GM21390 (cell line): Measurements from ENCODE around the gene SENP6.
"Not testable (repeated sequence)": the region's sequence is repeated elsewhere in the genome, so short reads cannot be mapped to it uniquely, and the experiment has no call there.

Source experiments
- ATAC-seq: cut with Tn5 transposase; IDR thresholded peaks from one replicate; pipeline ENCODE4 v1.9.1; 2021; ENCODE audit not compliant: unreplicated experiment

SENP6 gene, protein sequence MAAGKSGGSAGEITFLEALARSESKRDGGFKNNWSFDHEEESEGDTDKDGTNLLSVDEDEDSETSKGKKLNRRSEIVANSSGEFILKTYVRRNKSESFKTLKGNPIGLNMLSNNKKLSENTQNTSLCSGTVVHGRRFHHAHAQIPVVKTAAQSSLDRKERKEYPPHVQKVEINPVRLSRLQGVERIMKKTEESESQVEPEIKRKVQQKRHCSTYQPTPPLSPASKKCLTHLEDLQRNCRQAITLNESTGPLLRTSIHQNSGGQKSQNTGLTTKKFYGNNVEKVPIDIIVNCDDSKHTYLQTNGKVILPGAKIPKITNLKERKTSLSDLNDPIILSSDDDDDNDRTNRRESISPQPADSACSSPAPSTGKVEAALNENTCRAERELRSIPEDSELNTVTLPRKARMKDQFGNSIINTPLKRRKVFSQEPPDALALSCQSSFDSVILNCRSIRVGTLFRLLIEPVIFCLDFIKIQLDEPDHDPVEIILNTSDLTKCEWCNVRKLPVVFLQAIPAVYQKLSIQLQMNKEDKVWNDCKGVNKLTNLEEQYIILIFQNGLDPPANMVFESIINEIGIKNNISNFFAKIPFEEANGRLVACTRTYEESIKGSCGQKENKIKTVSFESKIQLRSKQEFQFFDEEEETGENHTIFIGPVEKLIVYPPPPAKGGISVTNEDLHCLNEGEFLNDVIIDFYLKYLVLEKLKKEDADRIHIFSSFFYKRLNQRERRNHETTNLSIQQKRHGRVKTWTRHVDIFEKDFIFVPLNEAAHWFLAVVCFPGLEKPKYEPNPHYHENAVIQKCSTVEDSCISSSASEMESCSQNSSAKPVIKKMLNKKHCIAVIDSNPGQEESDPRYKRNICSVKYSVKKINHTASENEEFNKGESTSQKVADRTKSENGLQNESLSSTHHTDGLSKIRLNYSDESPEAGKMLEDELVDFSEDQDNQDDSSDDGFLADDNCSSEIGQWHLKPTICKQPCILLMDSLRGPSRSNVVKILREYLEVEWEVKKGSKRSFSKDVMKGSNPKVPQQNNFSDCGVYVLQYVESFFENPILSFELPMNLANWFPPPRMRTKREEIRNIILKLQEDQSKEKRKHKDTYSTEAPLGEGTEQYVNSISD

DNA sequence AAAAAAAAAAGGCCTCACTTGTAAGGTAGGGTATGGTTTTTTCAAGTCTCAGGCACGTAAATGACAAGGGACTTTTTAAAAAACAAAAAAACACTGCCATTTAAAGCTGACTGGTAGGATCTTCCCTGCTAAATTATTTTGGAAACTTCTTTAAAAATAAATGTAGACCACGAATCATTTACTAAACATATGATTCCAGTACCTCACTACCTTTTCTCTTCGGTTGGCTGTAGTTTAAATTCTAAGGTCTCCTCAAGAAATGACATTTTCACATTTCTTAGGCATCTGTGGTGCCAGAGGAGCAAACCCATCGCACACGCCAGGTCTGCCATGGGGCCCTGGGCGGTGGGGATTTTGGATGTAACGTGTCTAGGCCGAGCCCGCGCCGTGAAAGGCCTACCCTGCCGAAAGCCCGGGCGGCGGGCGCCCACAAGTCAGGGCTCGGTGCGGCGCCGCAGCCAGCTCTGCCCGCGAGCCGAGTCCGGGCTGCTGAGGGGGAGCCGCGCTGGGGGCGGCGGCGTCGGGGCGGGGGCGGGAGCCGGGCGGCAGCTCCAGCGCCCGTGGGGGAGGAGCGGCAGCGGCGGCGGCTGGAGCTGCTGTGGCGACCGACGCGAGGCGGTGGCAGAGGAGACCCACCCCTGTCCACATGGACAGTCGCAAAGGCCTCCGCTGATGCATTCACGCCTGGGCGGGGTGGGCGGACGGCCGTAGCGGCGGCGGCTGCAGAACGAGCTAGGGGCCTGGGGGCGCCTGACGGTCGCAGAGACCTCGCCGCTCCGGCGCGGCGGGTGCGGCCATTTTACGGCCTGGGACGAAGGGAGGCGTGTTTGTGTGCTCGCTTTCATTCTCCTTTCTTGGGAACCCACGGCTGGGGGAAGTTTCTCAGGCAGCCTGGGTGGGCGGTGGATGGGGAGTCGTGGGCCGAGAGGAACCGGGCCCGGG is at the start of gene SENP6:
SENP6 (plus strand) TSS at position 577 of the 942 bp plus-strand sequence. CDS start 645 bp downstream, outside the sequence.
- peak; percentile 66 for ATAC-seq

GRCh38 chr6:75556240-75556639 is 45.4 kb upstream of the SENP6 start:
- no peak for ATAC-seq

DNA sequence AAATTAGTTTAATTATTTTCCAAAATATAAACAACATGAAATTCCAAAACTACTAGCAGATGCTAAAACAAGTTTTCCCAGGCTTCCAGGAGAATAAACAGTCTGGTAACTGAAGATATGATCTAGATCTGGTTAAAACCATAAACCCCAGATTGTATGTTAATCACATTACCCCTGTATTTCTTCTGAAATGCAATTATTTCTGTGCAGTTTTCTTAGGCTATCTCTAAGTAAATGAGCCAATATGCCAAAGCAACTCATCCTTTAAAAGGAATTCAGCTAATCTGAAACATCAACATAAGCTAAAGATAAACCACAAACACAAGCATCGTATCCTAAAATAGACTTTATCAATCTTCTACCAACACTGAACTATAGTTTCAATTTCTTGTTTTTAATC is 44.6 kb upstream of the SENP6 start:
- no peak for ATAC-seq

- ATAC-seq: peak; percentile 82
These were observed 38.6 kb upstream of the SENP6 start for GRCh38 chr6:75563032-75563431.

DNA sequence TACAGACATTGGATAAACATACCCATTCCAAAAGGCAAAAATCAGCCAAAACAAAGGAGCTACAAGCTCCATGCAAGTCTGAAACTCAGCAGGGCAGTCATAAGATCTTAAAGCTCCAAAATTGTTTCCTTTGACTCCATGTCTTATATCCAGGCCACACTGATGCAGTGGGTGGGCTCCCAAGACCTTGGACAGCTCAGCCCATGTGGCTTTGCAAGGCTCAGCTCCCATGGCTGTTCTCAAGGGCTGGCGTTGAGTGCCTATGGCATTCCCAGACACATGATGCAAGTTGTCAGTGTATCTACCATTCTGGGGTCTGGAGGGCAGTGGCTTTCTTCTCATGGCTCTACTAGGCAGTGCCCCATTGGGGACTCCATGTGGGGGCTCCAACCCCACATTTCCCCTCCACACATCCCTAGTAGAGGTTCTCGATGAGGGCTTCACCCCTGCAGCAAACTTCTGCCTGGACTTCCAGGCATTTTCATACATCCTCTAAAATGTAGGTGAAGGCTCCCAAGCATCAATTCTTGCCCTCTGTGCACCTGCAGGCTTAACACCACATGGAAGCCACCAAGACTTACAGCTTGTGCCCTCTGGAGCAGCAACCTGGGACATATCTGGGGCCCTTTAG is 35.4 kb upstream of the SENP6 start:
- no peak for ATAC-seq

DNA sequence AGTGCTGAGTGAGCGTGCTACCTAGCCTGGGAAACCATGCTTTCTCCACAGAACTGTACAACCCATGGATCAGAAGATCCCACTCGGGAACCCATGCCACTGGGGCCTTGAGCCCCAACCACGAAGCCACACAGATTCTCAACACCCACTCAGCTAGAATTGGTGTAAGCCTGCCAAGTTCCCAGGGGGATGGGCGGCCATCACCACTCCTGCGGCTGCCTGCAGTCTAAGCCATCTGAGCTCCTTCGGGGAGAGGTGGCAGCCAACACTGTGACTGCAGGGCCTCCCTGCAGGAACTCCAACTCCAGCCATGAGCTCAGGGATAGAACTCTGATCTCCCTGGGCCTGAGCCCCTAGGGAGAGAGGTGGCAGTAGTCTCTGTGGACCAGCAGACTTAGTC is 33.6 kb upstream of the SENP6 start:
- ATAC-seq: no peak

DNA sequence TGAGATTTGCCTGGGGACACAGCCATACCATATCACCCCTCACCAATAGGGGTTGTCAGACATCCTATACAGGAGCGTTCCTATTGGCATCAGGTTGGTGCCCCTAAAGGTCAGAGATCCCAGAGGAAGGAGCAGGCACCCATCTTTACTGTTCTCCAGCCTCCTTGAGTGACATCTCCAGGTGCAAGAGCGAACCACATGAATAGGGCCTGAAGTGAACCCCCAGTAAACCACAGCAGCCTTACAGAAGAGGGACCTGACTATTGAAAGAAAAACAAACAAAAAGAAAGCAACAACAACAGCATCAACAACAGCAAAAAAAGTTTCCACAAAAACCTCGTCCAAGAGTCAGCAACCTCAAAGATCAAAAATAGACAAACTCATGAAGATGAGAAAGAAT is 32.7 kb upstream of the SENP6 start:
- no peak for ATAC-seq

DNA sequence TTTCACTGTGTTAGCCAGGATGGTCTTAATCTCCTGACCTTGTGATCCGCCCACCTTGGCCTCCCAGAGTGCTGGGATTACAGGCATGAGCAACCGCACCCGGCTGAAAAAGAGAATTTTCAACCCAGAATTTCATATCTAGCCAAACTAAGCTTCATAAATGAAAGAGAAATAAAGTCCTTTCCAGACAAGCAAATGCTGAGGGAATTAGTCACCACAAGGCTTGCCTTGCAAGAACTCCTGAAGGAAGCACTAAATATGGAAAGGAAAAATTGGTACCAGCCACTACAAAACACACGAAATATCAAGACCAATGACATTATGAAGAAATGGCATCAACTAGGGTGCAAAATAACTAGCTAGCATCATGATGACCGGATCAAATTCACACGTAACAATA is 31.0 kb upstream of the SENP6 start:
- not testable (repeated sequence) for ATAC-seq

- no peak for ATAC-seq
These were observed 29.6 kb upstream of the SENP6 start for GRCh38 chr6:75572072-75572471.

- peak; percentile 92 for ATAC-seq
These were observed 21.7 kb upstream of the SENP6 start for GRCh38 chr6:75579951-75580350.

GRCh38 chr6:75581231-75581630 is 20.4 kb upstream of the SENP6 start:
- ATAC-seq: no peak

DNA sequence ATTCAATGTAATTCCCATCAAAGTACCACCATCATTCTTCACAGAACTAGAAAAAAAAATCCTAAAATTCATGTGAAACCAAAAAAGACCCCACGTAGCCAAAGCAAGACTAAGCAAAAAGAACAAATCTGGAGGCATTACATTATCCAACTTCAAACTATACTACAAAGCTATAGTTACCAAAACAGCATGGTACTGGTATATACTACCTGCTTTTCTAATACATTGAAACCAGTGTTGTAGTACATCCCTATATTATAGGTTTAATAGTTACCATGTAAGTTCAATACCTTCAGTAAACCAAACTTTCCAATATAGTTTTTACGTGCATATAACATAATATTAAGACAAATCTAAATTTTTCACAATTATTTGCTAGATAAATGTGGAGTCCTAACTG is 17.1 kb upstream of the SENP6 start:
- not testable (repeated sequence) for ATAC-seq

- ATAC-seq: no peak
These were observed 12.7 kb upstream of the SENP6 start for GRCh38 chr6:75588948-75589347.

GRCh38 chr6:75590370-75590769 is 11.3 kb upstream of the SENP6 start:
- ATAC-seq: no peak

- not testable (repeated sequence) for ATAC-seq
These were observed 5.3 kb upstream of the SENP6 start for GRCh38 chr6:75596380-75596779.

DNA sequence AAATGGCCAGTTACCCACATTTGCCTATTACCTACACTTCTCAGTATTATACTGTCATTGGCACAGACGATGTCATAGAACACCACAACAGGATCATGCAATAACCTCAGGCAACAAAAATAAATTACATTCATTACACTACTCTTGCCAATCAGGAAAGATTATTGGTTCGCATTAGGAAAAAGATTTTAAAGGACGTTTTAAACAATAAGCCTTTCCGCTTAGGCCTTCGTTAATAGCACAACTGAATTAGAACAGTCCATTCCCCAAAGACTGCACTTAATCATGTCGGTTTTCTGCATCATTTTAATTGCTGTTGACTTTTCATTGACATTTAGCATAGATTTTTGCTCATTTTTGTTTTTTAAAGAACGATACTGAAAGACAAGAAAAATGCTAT is 912 bp upstream of the SENP6 start:
- ATAC-seq: no peak

DNA sequence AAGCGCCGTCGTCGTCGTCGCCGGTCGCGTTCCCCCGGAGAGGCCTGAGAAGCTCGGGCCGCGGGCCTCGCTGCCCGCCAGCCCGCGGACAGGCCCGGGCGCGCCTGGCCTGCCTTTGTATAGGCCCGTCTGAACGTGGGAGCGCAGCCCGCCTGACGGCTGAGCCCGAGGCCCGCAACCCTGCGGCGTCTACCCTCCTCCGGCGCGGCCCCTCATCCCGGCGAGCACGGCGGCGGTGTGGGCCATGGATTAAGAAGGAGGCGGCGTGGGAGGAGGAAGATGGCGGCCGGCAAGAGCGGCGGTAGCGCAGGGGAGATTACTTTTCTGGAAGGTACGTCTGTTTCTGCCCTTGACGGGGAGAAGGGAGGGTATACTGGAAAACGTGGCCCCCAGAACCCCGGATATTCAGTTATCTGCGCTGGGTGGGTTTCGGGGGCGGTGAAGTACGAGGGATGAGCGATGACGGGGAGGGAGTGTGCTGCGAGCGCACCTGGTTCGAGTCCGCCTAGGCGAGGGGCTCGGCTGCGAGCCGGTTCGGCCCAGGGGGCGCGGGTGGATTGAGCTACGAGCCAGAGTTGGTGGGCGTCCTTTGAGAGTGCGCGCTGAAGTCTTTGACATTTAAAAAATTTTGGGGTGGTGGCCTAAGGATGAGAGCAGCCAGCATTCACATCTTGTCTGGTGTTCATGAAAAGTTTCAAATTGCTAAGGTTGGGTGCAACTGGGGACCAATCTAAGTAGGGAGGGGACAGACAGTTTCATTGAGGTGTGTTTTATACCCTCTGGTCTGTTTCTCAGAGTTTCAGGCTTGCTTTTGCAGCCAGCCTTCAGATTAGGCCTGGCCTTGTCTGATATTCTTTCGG is 796 bp downstream of the SENP6 start:
- ATAC-seq: peak; percentile 36

DNA sequence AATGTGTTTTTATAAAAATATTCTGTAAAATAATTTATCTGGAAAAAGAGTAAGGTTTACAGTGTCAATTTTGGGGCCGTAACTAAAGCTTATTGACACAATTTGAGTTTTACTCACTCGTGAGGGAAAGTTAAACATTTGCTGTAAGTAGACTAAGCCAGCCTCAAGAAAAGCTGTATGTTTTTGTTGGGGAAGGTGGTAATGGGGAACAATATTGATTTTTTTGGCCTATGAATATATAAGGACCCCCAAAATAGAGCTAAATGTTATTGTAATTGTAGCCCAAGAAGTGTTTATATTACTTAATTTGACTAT is 1.4 kb downstream of the SENP6 start:
- no peak for ATAC-seq

GRCh38 chr6:75604294-75604693 is 2.6 kb downstream of the SENP6 start:
- ATAC-seq: no peak
